ENCODE results near the gene CLEC4F.

CLEC4F gene

GRCh38 chr2:70796262-70796661, 24.1 kb downstream of the CLEC4F start:
- H4K20me1 ChIP-seq (ENCODE audit: control insufficient read depth, insufficient read depth, low read depth, low read length), result no peaks in the 10 kb centered on the region
- peaks cover 5% of the 10 kb centered on the region; the same call in 1 of the 2 replicates for H3K27me3 ChIP-seq (ENCODE audit: control insufficient read depth, low read length)
- TF ChIP-seq CTCF (IDR thresholded peaks at IDR 0.05; ENCODE audit: low read depth, low read length, poor library complexity, severe bottlenecking), result no peak
- TF ChIP-seq EZH2phosphoT487 (IDR thresholded peaks at IDR 0.05; ENCODE audit: borderline replicate concordance, low read length), result no peak
- no peaks in the 10 kb centered on the region for H3K36me3 ChIP-seq (ENCODE audit: control insufficient read depth, low read length)
- no peak overlapping the region for H3K4me3 ChIP-seq (ENCODE audit: low read length)
- H3K9me3 ChIP-seq (ENCODE audit: control insufficient read depth, insufficient read depth, low read length), result 0 out of 2 replicates have a peak, but pooled peaks cover 3% of the 10 kb centered on the region
- H3K27ac ChIP-seq (ENCODE audit: low read depth, low read length), result no peak overlapping the region
- no peaks in the 10 kb centered on the region for H3K4me1 ChIP-seq (ENCODE audit: control insufficient read depth, low read length)
- no peaks in the 10 kb centered on the region for H3K79me2 ChIP-seq (ENCODE audit: control insufficient read depth, low read length)
- H3K4me2 ChIP-seq (ENCODE audit: low read length), result no peak overlapping the region
- no peaks in the 10 kb centered on the region for H3F3A ChIP-seq (ENCODE audit: control insufficient read depth, insufficient read depth)
- no peaks in the 10 kb centered on the region for H3K9me2 ChIP-seq (replicated peaks; ENCODE audit: control insufficient read depth, low read length)

- Histone ChIP-seq H3K27me3 (ENCODE audit: control insufficient read depth, low read length) (peaks cover 5% of the 10 kb centered on the region; the same call in 1 of the 2 replicates), H3K9me3 (ENCODE audit: control insufficient read depth, insufficient read depth, low read length) (0 out of 2 replicates have a peak, but pooled peaks cover 3% of the 10 kb centered on the region), H3F3A (ENCODE audit: control insufficient read depth, insufficient read depth) (no peaks in the 10 kb centered on the region), H3K79me2 (ENCODE audit: control insufficient read depth, low read length) (no peaks in the 10 kb centered on the region), H3K4me2 (ENCODE audit: low read length) (no peak overlapping the region), H3K36me3 (ENCODE audit: control insufficient read depth, low read length) (no peaks in the 10 kb centered on the region), H3K9me2 (replicated peaks; ENCODE audit: control insufficient read depth, low read length) (no peaks in the 10 kb centered on the region), H3K4me3 (ENCODE audit: low read length) (no peak overlapping the region), H4K20me1 (ENCODE audit: control insufficient read depth, insufficient read depth, low read depth, low read length) (no peaks in the 10 kb centered on the region), H3K27ac (ENCODE audit: low read depth, low read length) (no peak overlapping the region), H3K4me1 (ENCODE audit: control insufficient read depth, low read length) (no peaks in the 10 kb centered on the region)
- TF ChIP-seq CTCF (IDR thresholded peaks at IDR 0.05; ENCODE audit: low read depth, low read length, poor library complexity, severe bottlenecking) (no peak), EZH2phosphoT487 (IDR thresholded peaks at IDR 0.05; ENCODE audit: borderline replicate concordance, low read length) (no peak)
Observed at GRCh38 chr2:70795164-70795995, 25.0 kb downstream of the CLEC4F start.

GRCh38 chr2:70793450-70793849, 26.9 kb downstream of the CLEC4F start:
- TF ChIP-seq CTCF (IDR thresholded peaks at IDR 0.05; ENCODE audit: low read depth, low read length, poor library complexity, severe bottlenecking) (no peak), EZH2phosphoT487 (IDR thresholded peaks at IDR 0.05; ENCODE audit: borderline replicate concordance, low read length) (no peak)
- H3K4me3 ChIP-seq (ENCODE audit: low read length), result no peak overlapping the region
- no peaks in the 10 kb centered on the region for H3K9me2 ChIP-seq (replicated peaks; ENCODE audit: control insufficient read depth, low read length)
- H3F3A ChIP-seq (ENCODE audit: control insufficient read depth, insufficient read depth), result no peaks in the 10 kb centered on the region
- H3K27ac ChIP-seq (ENCODE audit: low read depth, low read length), result no peak overlapping the region
- H3K79me2 ChIP-seq (ENCODE audit: control insufficient read depth, low read length), result no peaks in the 10 kb centered on the region
- no peaks in the 10 kb centered on the region for H3K4me1 ChIP-seq (ENCODE audit: control insufficient read depth, low read length)
- no peaks in the 10 kb centered on the region for H3K9me3 ChIP-seq (ENCODE audit: control insufficient read depth, insufficient read depth, low read length)
- H3K27me3 ChIP-seq (ENCODE audit: control insufficient read depth, low read length), result peaks cover 13% of the 10 kb centered on the region; the same call in 1 of the 2 replicates
- H3K4me2 ChIP-seq (ENCODE audit: low read length), result no peak overlapping the region
- no peaks in the 10 kb centered on the region for H4K20me1 ChIP-seq (ENCODE audit: control insufficient read depth, insufficient read depth, low read depth, low read length)
- H3K36me3 ChIP-seq (ENCODE audit: control insufficient read depth, low read length), result no peaks in the 10 kb centered on the region
